WI38 (cell line): Measurements from ENCODE around the gene AJM1.

Experiments
- H3K4me3 ChIP-seq: 2 replicates; pipeline ENCODE4 v1.5.1; 2011; ENCODE audit warnings: low read depth, mild to moderate bottlenecking, control low read depth, low read length
- TF ChIP-seq, protein P1 (sequence below): IDR thresholded peaks from 2 replicates; pipeline ENCODE4 v1.5.1; 2012; ENCODE audit warnings: low read depth, mild to moderate bottlenecking, control low read depth, low read length

AJM1 gene

DNA sequence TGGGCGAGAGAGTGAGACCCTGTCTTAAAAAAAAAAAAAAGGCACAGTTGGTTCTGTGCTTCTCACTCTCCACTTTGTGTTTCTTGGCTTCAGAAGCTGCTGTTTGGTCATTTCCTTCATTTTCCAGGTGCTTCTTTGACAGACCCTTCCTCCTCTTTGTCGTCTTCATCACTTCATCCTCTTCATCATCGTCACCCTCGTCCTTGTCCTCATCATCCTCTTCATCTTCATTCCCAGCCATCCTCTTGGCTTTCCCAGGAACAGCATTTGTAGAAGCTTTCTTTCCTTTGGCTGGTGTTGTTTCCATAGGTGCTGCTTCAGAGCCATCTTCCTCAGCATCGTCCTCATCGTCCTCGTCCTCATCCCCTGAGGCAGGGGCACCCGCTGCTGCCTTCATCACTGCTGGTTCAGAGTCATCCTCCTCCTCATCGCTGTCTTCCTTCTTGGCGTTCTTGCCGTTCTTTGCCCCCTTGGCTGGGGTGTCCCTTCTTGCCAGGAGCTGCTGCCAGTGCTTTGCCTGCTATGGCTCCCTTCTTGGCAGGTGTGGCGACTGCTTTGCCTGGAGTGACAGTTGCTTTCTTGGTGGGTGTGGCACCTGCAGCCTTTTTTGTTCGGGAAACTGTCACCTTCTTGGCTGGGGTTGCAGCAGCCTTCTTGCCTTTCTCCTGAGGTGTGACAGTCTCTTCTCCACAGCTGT lies 27.4 kb upstream of the AJM1 start:
- no peak overlapping the region for H3K4me3 ChIP-seq
- TF ChIP-seq, protein P1, sequence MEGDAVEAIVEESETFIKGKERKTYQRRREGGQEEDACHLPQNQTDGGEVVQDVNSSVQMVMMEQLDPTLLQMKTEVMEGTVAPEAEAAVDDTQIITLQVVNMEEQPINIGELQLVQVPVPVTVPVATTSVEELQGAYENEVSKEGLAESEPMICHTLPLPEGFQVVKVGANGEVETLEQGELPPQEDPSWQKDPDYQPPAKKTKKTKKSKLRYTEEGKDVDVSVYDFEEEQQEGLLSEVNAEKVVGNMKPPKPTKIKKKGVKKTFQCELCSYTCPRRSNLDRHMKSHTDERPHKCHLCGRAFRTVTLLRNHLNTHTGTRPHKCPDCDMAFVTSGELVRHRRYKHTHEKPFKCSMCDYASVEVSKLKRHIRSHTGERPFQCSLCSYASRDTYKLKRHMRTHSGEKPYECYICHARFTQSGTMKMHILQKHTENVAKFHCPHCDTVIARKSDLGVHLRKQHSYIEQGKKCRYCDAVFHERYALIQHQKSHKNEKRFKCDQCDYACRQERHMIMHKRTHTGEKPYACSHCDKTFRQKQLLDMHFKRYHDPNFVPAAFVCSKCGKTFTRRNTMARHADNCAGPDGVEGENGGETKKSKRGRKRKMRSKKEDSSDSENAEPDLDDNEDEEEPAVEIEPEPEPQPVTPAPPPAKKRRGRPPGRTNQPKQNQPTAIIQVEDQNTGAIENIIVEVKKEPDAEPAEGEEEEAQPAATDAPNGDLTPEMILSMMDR = no peak

DNA sequence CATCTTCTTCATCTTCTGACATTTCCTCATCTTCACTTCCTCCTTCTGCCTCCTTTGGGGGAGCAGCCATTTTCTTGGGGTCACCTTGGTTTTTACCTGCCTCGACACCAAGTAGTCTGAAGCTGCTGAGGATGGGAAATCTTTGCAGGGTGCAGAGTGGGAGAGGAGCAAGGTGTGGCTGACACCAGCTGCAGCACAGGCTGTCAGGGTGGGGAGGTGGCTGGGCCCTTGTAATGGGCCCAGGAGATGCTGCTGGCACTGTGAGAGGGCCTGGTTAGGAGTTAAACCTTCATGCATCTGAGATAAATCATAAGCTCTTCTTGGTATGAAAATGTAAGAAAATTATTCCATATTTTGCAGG lies 26.9 kb upstream of the AJM1 start:
- no peak overlapping the region for H3K4me3 ChIP-seq
- TF ChIP-seq, protein P1 = no peak

DNA sequence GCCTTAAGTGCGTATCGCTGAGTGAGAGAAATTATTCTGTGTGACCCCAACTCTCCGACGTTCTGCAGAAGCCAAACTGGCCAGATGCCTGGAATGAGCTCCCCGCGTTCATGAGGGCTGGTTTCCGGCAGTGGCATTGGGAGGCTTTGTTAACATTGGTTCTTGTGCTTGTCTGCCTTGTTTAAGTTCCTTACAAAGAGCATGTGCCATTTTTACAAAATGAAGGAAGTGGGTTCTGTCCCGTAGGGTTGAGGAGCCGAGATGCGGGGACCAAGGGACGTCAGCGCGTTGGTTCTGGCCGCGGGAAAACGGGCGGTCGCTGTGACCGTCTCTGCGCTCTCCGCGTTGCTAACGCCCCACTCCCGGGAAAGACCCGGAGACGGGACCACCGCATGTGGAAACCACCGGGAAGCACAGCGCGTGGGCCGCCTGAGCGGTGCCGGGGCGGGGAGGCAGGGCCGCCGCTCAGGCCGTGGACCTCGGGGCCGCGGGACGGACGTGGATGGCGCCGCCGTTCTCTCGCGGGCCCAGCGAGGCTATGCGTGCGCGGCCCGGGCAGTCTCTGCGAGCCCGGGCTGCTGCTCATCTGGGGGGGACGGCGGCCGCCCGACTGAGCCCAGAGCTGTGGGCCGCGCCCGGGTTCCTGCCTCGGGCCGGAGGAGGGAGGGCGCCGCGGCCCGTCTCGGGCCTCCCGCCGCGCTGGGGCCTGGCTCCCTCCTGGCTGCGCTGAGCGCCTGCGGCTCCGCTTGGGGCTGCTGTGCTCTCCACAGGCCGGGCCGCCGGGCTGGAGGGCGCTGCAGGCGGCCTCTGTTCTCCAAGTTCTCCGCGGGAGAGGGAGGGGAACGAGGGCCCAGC lies 21.1 kb upstream of the AJM1 start:
- no peak overlapping the region for H3K4me3 ChIP-seq
- TF ChIP-seq, protein P1 = no peak

DNA sequence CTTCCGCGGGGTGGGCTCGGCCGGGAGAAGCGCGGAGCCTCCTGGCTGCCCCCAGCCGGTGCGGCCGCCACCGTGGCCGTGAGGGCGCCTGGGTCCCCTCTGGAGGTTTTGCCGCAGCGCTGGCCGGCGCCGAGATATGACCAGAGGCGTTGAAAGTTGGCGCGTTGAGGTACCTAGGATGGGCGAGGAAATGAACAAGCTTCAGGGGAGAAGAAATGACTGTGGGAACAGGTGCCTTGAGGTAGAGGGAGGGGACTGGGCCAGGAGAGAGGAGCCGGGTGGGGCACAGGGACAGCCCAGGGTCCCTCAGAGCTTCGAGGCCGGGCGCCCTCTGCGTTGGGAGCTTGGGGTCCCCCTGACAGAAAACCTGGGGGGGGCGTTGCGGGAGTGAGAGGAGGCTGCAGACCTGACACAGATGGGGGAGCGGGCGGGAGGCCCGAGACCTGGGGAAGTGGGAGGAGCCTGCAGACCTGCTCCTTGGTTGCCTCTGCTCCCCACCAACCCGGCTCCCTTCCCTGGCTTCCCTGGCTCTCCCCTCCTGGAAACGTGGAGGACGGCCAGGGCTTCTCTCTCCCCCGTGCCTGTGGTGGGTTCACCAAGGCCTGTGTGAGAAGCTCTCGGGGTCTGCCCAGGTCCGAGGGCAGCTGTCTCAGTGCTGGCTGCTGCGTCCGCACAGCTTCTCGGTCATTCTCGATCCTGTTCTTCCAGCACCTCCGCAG lies 20.3 kb upstream of the AJM1 start:
- TF ChIP-seq, protein P1 = no peak
- no peak overlapping the region for H3K4me3 ChIP-seq

DNA sequence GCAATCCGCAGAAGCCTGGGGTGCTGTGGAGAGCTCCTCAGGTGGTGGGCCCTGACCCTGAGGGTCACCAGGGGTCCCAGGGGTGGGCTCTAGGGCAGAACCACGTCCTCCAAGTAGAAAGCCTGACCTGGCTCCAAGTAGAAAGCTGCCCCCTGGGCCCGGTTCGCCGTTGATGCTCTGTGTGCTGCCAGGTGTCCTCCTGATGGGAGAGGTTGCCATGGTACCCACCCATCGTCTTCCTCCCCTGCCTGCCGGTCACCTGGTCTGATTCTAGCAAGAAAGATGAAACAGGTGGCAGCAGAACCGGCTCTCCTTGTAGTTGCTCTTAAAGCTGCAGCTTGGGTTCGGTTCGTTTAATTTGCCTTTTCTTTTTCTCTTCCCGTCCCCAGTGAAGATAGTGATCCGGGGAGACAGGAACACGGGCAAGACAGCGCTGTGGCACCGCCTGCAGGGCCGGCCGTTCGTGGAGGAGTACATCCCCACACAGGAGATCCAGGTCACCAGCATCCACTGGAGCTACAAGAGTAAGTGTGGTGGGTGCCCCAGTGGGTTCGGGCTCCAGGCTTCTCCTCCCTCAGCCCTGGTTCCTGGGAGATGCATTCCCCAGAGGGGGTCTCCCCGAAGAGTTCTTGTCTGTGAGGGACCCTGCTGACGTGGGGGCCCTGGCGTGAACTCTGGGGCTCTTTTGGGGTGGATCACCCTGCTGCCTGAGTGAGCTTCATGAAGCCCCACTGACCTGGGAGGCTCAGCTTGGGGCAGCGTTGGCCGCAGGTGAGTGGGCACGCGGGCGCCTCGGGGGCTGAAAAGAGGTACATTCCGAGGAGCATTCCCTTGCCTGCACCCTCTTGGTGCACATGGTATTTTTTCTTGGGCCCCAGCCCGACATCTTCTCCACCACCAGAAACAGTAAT lies 18.9 kb upstream of the AJM1 start:
- TF ChIP-seq, protein P1 = no peak
- no peak overlapping the region for H3K4me3 ChIP-seq

DNA sequence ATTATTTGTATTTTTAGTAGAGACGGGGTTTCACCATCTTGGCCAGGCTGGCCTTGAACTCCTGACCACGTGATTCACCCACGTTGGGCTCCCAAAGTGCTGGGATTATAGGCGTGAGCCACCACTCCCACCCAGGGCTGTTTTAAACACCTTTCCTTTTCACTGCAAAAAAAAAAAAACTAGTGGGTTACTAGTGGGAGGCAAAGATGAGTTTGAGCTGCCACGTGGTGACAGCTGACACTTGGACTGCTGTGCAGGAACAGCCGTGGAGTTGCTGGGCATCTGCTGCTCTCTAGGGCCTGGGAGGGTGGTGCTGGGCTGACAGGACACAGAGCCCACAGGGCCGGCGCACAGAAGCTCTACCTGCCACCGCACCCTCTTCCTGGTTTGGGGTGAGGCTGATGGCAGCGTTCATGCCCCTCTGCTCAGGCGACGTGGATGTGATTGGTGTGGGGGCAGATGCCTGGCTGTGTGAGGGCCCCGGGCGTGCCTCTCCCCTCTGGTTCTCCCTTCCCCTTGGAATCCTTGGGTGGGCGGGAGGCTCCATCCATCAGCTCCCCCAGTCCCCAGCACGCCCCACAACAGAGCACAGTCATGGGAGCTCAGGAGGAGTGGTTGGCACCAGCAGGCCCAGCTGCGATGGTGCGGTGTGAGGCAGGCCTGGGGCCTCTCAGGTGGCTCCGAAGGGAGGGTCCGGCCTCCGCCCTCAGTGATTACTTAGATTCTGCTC lies 17.6 kb upstream of the AJM1 start:
- H3K4me3 ChIP-seq = no peak overlapping the region

More for the DNA sequence above, 17.6 kb upstream of the AJM1 start:
- TF ChIP-seq, protein P1 = no peak
